ENCODE data around the gene FMOD. TPM values are rescaled to one million over a fixed set of nuclear protein-coding genes. Genes with fewer than 3 reads are reported as not detected.
A peak's percentile ranks its signal among the peaks of the same experiment; 100 is the strongest.

Gene FMOD
- total RNA-seq: 100 to 1,000 TPM in 3 of 4 donors, 10 to 100 TPM in 1; 67.7 to 173 (median 111) TPM

GRCh38 chr1:203351037-203351625 is at the start of gene FMOD:
Gene FMOD, minus strand, starts transcription at chr1:203351122. Its CDS starts 2,852 bp downstream, at chr1:203348270.
- peak; percentile 85 to 90 for DNase-seq
- WGBS, 2 donors: 4 to 17% methylated on average over 16 to 17 of the region's 17 CpGs
- TF ChIP-seq CTCF (IDR thresholded peaks at IDR 0.05) (no peak), POLR2A (IDR thresholded peaks at IDR 0.05) (peak in 1 of 2 donors; percentile 76)

DNA sequence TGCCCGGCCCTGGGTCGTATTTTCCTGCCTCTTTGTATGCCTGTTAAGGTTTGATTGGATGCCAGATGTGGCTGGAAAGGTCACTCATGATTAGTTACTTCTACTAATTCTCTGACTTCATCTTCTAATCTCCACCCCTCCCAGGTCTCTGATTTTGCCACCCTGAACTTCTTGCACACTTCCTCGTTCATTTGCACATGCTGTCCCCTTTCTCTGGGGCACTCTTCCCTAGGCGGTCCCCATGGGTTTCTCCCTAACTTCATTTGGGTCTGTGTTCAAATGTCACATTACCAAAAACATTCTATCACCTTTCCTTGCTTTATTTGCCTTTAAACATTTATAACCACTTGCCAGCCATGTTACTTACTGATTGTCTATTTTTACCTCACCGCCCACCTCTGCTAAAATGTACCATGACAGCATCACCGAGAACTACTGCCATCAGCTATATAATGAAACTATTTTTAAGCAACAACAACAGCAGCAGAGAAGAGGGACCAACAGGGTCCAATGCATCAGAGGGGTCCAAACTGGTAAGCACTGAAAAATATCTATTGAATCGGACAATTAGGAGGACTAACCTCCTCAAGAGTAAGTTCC is 45.8 kb upstream of the FMOD start:
- Histone ChIP-seq H3K27me3 (no peaks in the 10 kb centered on the region), H3K9me3 (no peaks in the 10 kb centered on the region), H3K36me3 (no peaks in the 10 kb centered on the region), H3K4me3 (replicated peaks in 1 of 3) (no peak overlapping the region), H3K27ac (no peak overlapping the region), H3K4me1 (peaks cover 0 to 3% of the 10 kb centered on the region in 2 donors)
- intact Hi-C loops (cut with DNase I): no loop called here
- 77 to 84% methylated on average over 7 of the region's 7 CpGs for WGBS, 2 donors
- no peak for DNase-seq
- no peak for TF ChIP-seq POLR2A (IDR thresholded peaks at IDR 0.05)
- TF ChIP-seq CTCF (IDR thresholded peaks at IDR 0.05): no peak

More at GRCh38 chr1:203351037-203351625, at the start of gene FMOD:
- Histone ChIP-seq H3K4me1 (peaks cover 43 to 52% of the 10 kb centered on the region in 2 donors), H3K27me3 (no peaks in the 10 kb centered on the region), H3K9me3 (no peaks in the 10 kb centered on the region), H3K36me3 (no peaks in the 10 kb centered on the region), H3K27ac (peak within 1 kb of the TSS; percentile 69 to 85 (median 76)), H3K4me3 (replicated peaks in 1 of 3) (peak within 1 kb of the TSS in 1 of 3 donors; percentile 8)
- intact Hi-C loops (cut with DNase I): no loop called here

GRCh38 chr1:203395751-203396150 is 44.8 kb upstream of the FMOD start:
- H3K9me3 ChIP-seq: no peaks in the 10 kb centered on the region

DNA sequence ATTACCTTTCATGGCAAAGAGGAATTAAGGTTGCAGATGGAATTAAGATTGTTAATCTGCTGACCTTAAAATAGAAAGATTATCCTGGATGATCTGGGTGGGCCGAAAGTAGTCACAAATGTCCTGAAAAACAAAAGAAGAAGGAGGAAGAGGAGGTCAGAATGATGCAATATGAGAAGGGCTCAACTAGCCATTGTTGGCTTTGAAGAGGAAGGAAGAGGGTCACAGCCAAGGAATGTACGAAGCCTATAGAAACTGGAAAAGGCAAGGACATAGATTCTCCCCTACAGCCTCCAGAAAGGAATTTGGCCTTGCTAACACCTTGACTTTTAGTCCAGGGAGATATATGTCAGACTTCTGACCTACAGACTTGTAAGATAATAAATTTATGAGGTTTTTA is 39.4 kb upstream of the FMOD start:
- intact Hi-C loops (cut with DNase I): no loop called here
- no peaks in the 10 kb centered on the region for H3K9me3 ChIP-seq
- no peaks in the 10 kb centered on the region for H3K36me3 ChIP-seq
- H3K4me1 ChIP-seq: no peaks in the 10 kb centered on the region
- WGBS, 2 donors: 60 to 73% methylated on average over 2 of the region's 2 CpGs
- TF ChIP-seq CTCF (IDR thresholded peaks at IDR 0.05) (no peak), POLR2A (IDR thresholded peaks at IDR 0.05) (no peak)
- no peak overlapping the region for H3K4me3 ChIP-seq (replicated peaks in 1 of 3)
- no peak for DNase-seq
- H3K27me3 ChIP-seq: no peaks in the 10 kb centered on the region
- no peak overlapping the region for H3K27ac ChIP-seq

More at GRCh38 chr1:203395751-203396150, 44.8 kb upstream of the FMOD start:
- H3K27ac ChIP-seq: no peak overlapping the region
- intact Hi-C loops (cut with DNase I): no loop called here
- WGBS, 2 donors: 26 to 31% methylated on average over 6 of the region's 6 CpGs
- no peaks in the 10 kb centered on the region for H3K36me3 ChIP-seq
- DNase-seq: no peak
- no peak overlapping the region for H3K4me3 ChIP-seq (replicated peaks in 1 of 3)
- TF ChIP-seq CTCF (IDR thresholded peaks at IDR 0.05) (no peak), POLR2A (IDR thresholded peaks at IDR 0.05) (no peak)
- no peaks in the 10 kb centered on the region for H3K4me1 ChIP-seq
- H3K27me3 ChIP-seq: no peaks in the 10 kb centered on the region

- 86 to 91% methylated on average over 3 of the region's 3 CpGs for WGBS, 2 donors
- Histone ChIP-seq H3K36me3 (no peaks in the 10 kb centered on the region), H3K4me1 (no peaks in the 10 kb centered on the region), H3K9me3 (no peaks in the 10 kb centered on the region), H3K27ac (no peak overlapping the region), H3K27me3 (no peaks in the 10 kb centered on the region), H3K4me3 (replicated peaks in 1 of 3) (no peak overlapping the region)
- TF ChIP-seq POLR2A (IDR thresholded peaks at IDR 0.05) (no peak), CTCF (IDR thresholded peaks at IDR 0.05) (no peak)
- intact Hi-C loops (cut with DNase I): no loop called here
- no peak for DNase-seq
Observed at GRCh38 chr1:203388683-203389082, 37.8 kb upstream of the FMOD start.

All from thyroid gland (tissue), 4 donors.